BE2C (cell line): ENCODE data around the gene GAS2.

Source experiments
- DNase-seq: peaks from one replicate; pipeline ENCODE4 v3.0.0-alpha.2; 2020
- H3K27me3 ChIP-seq: fragments of 250-450 bp; sonication (Bioruptor Pico); 2 replicates; pipeline ENCODE4 v1.5.1; 2020; ENCODE audit warnings: mild to moderate bottlenecking
- H3K36me3 ChIP-seq: fragments of 250-450 bp; sonication (Bioruptor Pico); 2 replicates; pipeline ENCODE4 v1.5.1; 2020; ENCODE audit warnings: mild to moderate bottlenecking
- H3K4me1 ChIP-seq: fragments of 250-450 bp; sonication (Bioruptor Pico); 2 replicates; pipeline ENCODE4 v1.5.1; 2020
- H3K4me3 ChIP-seq: 2 replicates; pipeline ENCODE4 v1.5.1; 2011; ENCODE audit warnings: low read depth, low read length
- H3K9me3 ChIP-seq: fragments of 250-450 bp; sonication (Bioruptor Pico); 2 replicates; pipeline ENCODE4 v1.5.1; 2020
- CTCF ChIP-seq: IDR thresholded peaks from 2 replicates; pipeline ENCODE4 v1.5.1; 2012; ENCODE audit warnings: mild to moderate bottlenecking, low read depth, low read length

Gene GAS2

GRCh38 chr11:22656130-22656529 is 10.3 kb upstream of the GAS2 start:
- Histone ChIP-seq H3K4me3 (no peak overlapping the region), H3K36me3 (no peaks in the 10 kb centered on the region), H3K4me1 (no peaks in the 10 kb centered on the region), H3K9me3 (no peaks in the 10 kb centered on the region), H3K27me3 (no peaks in the 10 kb centered on the region)
- TF ChIP-seq CTCF = no peak
- no peak for DNase-seq

GRCh38 chr11:22657101-22657694 is 9.2 kb upstream of the GAS2 start:
- no peaks in the 10 kb centered on the region for H3K4me1 ChIP-seq
- no peak for DNase-seq

GRCh38 chr11:22659783-22660182 is 6.6 kb upstream of the GAS2 start:
- no peaks in the 10 kb centered on the region for H3K27me3 ChIP-seq
- H3K9me3 ChIP-seq = no peaks in the 10 kb centered on the region
- H3K4me3 ChIP-seq = no peak overlapping the region
- no peaks in the 10 kb centered on the region for H3K4me1 ChIP-seq
- H3K36me3 ChIP-seq = no peaks in the 10 kb centered on the region
- TF ChIP-seq CTCF = no peak
- no peak for DNase-seq

More at GRCh38 chr11:22657101-22657694, 9.2 kb upstream of the GAS2 start:
- Histone ChIP-seq H3K27me3 (no peaks in the 10 kb centered on the region), H3K4me3 (no peak overlapping the region), H3K9me3 (no peaks in the 10 kb centered on the region), H3K36me3 (no peaks in the 10 kb centered on the region)
- no peak for TF ChIP-seq CTCF

- Histone ChIP-seq H3K4me1 (no peaks in the 10 kb centered on the region), H3K27me3 (no peaks in the 10 kb centered on the region), H3K9me3 (no peaks in the 10 kb centered on the region), H3K36me3 (no peaks in the 10 kb centered on the region), H3K4me3 (peak overlapping the region; percentile 70)
- TF ChIP-seq CTCF = 0 out of 2 replicates have a peak, but pooled peaks have one; percentile 8
- peak; percentile 64 for DNase-seq
These were observed 453 bp downstream of the GAS2 start for GRCh38 chr11:22666688-22667439.

GRCh38 chr11:22668005-22668796 is 1.8 kb downstream of the GAS2 start:
- DNase-seq = no peak
- no peaks in the 10 kb centered on the region for H3K27me3 ChIP-seq
- no peaks in the 10 kb centered on the region for H3K9me3 ChIP-seq
- TF ChIP-seq CTCF = no peak
- H3K4me3 ChIP-seq = no peak overlapping the region
- no peaks in the 10 kb centered on the region for H3K36me3 ChIP-seq
- H3K4me1 ChIP-seq = no peaks in the 10 kb centered on the region
